ENCODE measurements around the gene LRRIQ4. TPM values are rescaled to one million over a fixed set of nuclear protein-coding genes. Genes with fewer than 3 reads are reported as not detected.

Gene LRRIQ4
- total RNA-seq, 4 donors from 2014 or later = not detected

- no peaks in the 10 kb centered on the region for H3K36me3 ChIP-seq
- WGBS = 83% methylated on average over 8 of the region's 8 CpGs
- H3K9me3 ChIP-seq = no peaks in the 10 kb centered on the region
- H3K4me1 ChIP-seq = no peaks in the 10 kb centered on the region
- no peaks in the 10 kb centered on the region for H3K27me3 ChIP-seq
- H3K4me3 ChIP-seq = no peak overlapping the region
- no peak overlapping the region for H3K27ac ChIP-seq
- DNase-seq (ENCODE audit: low spot score in 2 of 2) = no peak
- no peak for TF ChIP-seq EP300 (IDR thresholded peaks at IDR 0.05)
- TF ChIP-seq POLR2AphosphoS5 (IDR thresholded peaks at IDR 0.05) = no peak
- TF ChIP-seq, protein P1, sequence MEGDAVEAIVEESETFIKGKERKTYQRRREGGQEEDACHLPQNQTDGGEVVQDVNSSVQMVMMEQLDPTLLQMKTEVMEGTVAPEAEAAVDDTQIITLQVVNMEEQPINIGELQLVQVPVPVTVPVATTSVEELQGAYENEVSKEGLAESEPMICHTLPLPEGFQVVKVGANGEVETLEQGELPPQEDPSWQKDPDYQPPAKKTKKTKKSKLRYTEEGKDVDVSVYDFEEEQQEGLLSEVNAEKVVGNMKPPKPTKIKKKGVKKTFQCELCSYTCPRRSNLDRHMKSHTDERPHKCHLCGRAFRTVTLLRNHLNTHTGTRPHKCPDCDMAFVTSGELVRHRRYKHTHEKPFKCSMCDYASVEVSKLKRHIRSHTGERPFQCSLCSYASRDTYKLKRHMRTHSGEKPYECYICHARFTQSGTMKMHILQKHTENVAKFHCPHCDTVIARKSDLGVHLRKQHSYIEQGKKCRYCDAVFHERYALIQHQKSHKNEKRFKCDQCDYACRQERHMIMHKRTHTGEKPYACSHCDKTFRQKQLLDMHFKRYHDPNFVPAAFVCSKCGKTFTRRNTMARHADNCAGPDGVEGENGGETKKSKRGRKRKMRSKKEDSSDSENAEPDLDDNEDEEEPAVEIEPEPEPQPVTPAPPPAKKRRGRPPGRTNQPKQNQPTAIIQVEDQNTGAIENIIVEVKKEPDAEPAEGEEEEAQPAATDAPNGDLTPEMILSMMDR (IDR thresholded peaks at IDR 0.05) = no peak
- no peak for TF ChIP-seq POLR2A (IDR thresholded peaks at IDR 0.05)
Observed at GRCh38 chr3:169879013-169879557, 66.4 kb downstream of the LRRIQ4 start.

DNA sequence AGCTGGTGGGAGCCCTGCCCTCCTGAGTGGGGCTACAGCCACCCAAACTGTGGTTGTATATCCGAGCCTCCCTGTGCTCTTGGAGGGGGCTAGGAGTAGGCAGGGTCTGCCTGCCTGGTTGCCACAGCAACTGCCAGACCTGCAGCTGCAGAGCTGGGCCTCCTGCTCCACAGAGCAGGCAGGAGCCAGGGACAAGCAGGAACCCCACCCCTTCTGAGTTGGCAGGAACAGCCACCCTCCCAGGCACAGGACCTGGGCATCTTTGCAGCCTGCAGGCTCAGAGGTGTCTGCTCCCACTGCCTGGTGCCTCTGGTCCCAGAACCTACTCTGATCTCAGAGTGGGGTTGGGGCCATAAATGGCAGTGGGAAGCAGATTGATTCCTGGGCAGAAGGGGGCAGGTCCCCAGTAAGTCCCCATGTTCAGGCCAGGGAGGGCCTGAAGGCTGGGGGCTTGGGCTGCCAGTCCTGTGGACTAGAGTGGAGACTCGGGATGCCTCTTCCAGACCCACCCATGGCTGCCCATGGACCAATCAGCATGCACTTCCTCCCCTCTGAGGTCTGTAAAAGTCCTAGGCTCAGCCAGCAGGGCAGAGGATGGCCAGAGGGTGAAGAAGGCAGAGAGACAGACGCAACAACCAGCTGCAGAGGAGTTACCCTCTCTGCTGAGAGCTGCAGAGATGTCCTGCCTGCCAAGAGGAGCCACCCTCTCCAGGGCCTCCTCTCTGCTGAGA, 67.3 kb downstream of the LRRIQ4 start:
- Histone ChIP-seq H3K27ac (no peak overlapping the region), H3K9me3 (no peaks in the 10 kb centered on the region), H3K27me3 (no peaks in the 10 kb centered on the region), H3K36me3 (no peaks in the 10 kb centered on the region), H3K4me3 (no peak overlapping the region), H3K4me1 (no peaks in the 10 kb centered on the region)
- WGBS = no CpG with 5 or more reads among the region's 3 CpGs
- no peak for DNase-seq (ENCODE audit: low spot score in 2 of 2)
- TF ChIP-seq POLR2A (IDR thresholded peaks at IDR 0.05) (no peak), POLR2AphosphoS5 (IDR thresholded peaks at IDR 0.05) (no peak)
- TF ChIP-seq, protein P1 (IDR thresholded peaks at IDR 0.05) = no peak

DNA sequence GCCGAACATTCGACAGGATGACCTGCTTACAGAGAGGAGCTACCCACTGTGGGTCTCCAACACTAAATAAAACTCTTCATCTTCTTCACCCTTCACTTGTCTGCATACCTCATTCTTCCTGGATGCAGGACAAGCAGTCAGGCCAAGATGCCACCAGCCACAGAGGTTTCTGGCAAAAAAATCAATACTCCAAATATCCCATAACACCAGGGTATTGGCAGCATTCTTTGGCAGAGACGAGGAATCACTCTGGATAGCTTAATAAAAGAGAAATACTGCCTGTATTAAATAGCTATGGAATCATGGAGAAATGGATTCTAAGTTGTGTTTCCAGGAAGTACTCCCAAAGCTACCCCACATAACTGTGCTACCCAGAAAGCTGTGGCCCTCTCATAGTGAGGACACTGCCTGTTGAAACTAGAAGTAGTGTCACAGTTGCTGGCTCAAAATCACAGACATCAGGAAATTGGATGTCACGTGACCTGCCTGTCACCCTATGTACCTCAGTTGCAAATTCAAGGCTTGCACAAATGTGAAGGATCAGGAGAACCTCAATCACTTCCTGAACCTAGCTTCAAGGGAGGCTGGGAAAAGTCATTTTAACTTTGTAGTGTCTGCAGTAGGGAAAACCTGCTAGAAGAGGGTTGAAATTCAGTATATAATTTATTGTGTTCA, 68.0 kb downstream of the LRRIQ4 start:
- no peaks in the 10 kb centered on the region for H3K27me3 ChIP-seq
- no peaks in the 10 kb centered on the region for H3K9me3 ChIP-seq
- H3K4me1 ChIP-seq = no peaks in the 10 kb centered on the region
- WGBS = 59% methylated on average over 2 of the region's 4 CpGs
- no peak overlapping the region for H3K27ac ChIP-seq
- no peak for DNase-seq (ENCODE audit: low spot score in 2 of 2)
- no peak for TF ChIP-seq EP300 (IDR thresholded peaks at IDR 0.05)
- no peak for TF ChIP-seq POLR2A (IDR thresholded peaks at IDR 0.05)
- TF ChIP-seq, protein P1 (IDR thresholded peaks at IDR 0.05) = no peak
- no peak for TF ChIP-seq POLR2AphosphoS5 (IDR thresholded peaks at IDR 0.05)
- H3K4me3 ChIP-seq = no peak overlapping the region
- no peaks in the 10 kb centered on the region for H3K36me3 ChIP-seq

DNA sequence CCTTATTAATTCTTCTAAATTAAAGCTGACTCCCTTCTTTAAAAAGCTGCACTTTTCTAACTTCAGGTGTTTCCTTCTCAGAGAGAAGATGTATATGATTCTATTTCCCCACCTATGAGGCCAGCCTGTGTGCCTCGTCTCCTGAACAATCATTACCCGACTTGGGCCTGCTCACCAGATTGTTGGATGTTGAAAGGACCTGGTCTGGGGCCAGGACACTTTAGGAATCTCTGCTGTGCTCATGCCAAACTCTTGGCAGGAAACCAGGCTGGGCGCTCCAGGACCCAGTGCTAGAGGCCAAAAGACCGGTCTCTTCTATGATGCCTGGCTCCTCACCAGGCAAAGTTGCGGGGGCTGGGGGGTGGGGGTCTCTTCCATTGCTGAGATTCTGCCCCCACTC, 74.0 kb downstream of the LRRIQ4 start:
- TF ChIP-seq, protein P1 (IDR thresholded peaks at IDR 0.05) = no peak
- no peak for TF ChIP-seq EP300 (IDR thresholded peaks at IDR 0.05)
- H3K27me3 ChIP-seq = no peaks in the 10 kb centered on the region
- DNase-seq (ENCODE audit: low spot score in 2 of 2) = no peak
- no peak overlapping the region for H3K4me3 ChIP-seq
- H3K27ac ChIP-seq = no peak overlapping the region
- no peaks in the 10 kb centered on the region for H3K9me3 ChIP-seq
- no peaks in the 10 kb centered on the region for H3K4me1 ChIP-seq
- no peaks in the 10 kb centered on the region for H3K36me3 ChIP-seq
- 41% methylated on average over 5 of the region's 5 CpGs for WGBS

Other genes starting within 250 kb of the LRRIQ4 start
- gene MECOM, start 149.2 kb upstream of the LRRIQ4 start, total RNA-seq = 1 to 10 TPM; 1.1 to 6.4 (median 3.2) TPM
- gene TERC, start 47.8 kb upstream of the LRRIQ4 start, total RNA-seq = 10 to 100 TPM; 33.2 to 61.7 (median 49.7) TPM
- under 1 TPM in 3 of 4 donors, not detected in 1; 0.39 to 0.68 (median 0.60) TPM for gene ACTRT3, start 43.3 kb upstream of the LRRIQ4 start, total RNA-seq
- 10 to 100 TPM; 13.6 to 19.2 (median 18.0) TPM for gene MYNN, start 39.5 kb upstream of the LRRIQ4 start, total RNA-seq
- under 1 TPM; 0.34 to 0.89 (median 0.71) TPM for gene LRRC34, start within 50 bp of the LRRIQ4 start, total RNA-seq
- gene LRRC31, start 57.1 kb downstream of the LRRIQ4 start, total RNA-seq = under 1 TPM in 2 of 4 donors, not detected in 2; 0.26 to 0.32 TPM
- not detected for gene SAMD7, start 98.7 kb downstream of the LRRIQ4 start, total RNA-seq
- gene SEC62, start 153.9 kb downstream of the LRRIQ4 start, total RNA-seq = 10 to 100 TPM; 18.3 to 35.3 (median 28.9) TPM
- gene GPR160, start 225.1 kb downstream of the LRRIQ4 start, total RNA-seq = 10 to 100 TPM in 1 of 4 donors, 1 to 10 TPM in 3; 2.8 to 12.2 (median 3.0) TPM